GM23248 (cell line): ENCODE results near the gene CASK. TPM values are rescaled to one million over a fixed set of nuclear protein-coding genes. Genes with fewer than 3 reads are reported as not detected.

ENCODE experiments used
- DNase-seq: peaks from one replicate; pipeline ENCODE4 v3.0.0-alpha.2; 2015
- H2AFZ ChIP-seq: fragments of 200-600 bp; sonication (generic); 2 replicates; pipeline ENCODE4 v1.6.1; 2016; ENCODE audit warnings: antibody characterized with exemption
- H3F3A ChIP-seq: fragments of 200-600 bp; sonication (generic); 2 replicates; pipeline ENCODE4 v1.6.1; 2016; ENCODE audit warnings: mild to moderate bottlenecking, antibody characterized with exemption, mixed run types; ENCODE audit not compliant: insufficient read depth
- H3K27ac ChIP-seq: fragments of 200-600 bp; sonication (generic); 2 replicates; pipeline ENCODE4 v1.5.1; 2016; ENCODE audit warnings: mild to moderate bottlenecking
- H3K27me3 ChIP-seq: fragments of 200-600 bp; sonication (generic); replicated peaks from 2 replicates; pipeline ENCODE4 v1.6.1; 2016; ENCODE audit warnings: mild to moderate bottlenecking; ENCODE audit not compliant: insufficient read depth
- H3K36me3 ChIP-seq: fragments of 200-600 bp; sonication (generic); 2 replicates; pipeline ENCODE4 v1.6.1; 2016; ENCODE audit warnings: low read depth, mild to moderate bottlenecking
- H3K4me1 ChIP-seq: fragments of 200-600 bp; sonication (generic); 2 replicates; pipeline ENCODE4 v1.6.1; 2016; ENCODE audit warnings: mild to moderate bottlenecking; ENCODE audit not compliant: insufficient read depth
- H3K4me2 ChIP-seq: fragments of 200-600 bp; sonication (generic); one replicate; pipeline ENCODE4 v1.6.1; 2016; ENCODE audit warnings: mild to moderate bottlenecking; ENCODE audit not compliant: unreplicated experiment
- H3K4me3 ChIP-seq: fragments of 200-600 bp; sonication (generic); 2 replicates; pipeline ENCODE4 v1.5.1; 2016; ENCODE audit warnings: mild to moderate bottlenecking
- H3K79me2 ChIP-seq: fragments of 200-600 bp; sonication (generic); 2 replicates; pipeline ENCODE4 v1.6.1; 2016; ENCODE audit warnings: mild to moderate bottlenecking; ENCODE audit not compliant: insufficient read depth
- H3K9ac ChIP-seq: fragments of 200-600 bp; sonication (generic); 2 replicates; pipeline ENCODE4 v1.6.1; 2016; ENCODE audit warnings: mild to moderate bottlenecking
- H3K9me2 ChIP-seq: fragments of 200-600 bp; sonication (generic); 2 replicates; pipeline ENCODE4 v1.6.1; 2016; ENCODE audit warnings: mixed run types, mild to moderate bottlenecking, moderate library complexity; ENCODE audit not compliant: insufficient read depth
- H3K9me3 ChIP-seq: fragments of 200-600 bp; sonication (generic); one replicate; pipeline ENCODE4 v1.6.1; 2017; ENCODE audit warnings: low read depth
- H4K20me1 ChIP-seq: fragments of 200-600 bp; sonication (generic); 2 replicates; pipeline ENCODE4 v1.6.0; 2016; ENCODE audit not compliant: insufficient read depth
- EZH2 ChIP-seq: fragments of 200-600 bp; sonication (generic); IDR thresholded peaks from 2 replicates; pipeline ENCODE4 v1.6.1; 2018; ENCODE audit warnings: antibody characterized with exemption, mild to moderate bottlenecking; ENCODE audit not compliant: insufficient read depth, poor library complexity, severe bottlenecking
- EZH2phosphoT487 ChIP-seq: fragments of 200-600 bp; sonication (generic); IDR thresholded peaks from 2 replicates; pipeline ENCODE4 v1.6.1; 2018; ENCODE audit warnings: antibody characterized with exemption, moderate library complexity, mild to moderate bottlenecking, low read depth; ENCODE audit not compliant: insufficient read depth
- WGBS, 2 experiments: methylation state at CpG; one replicate each; pipeline ENCODE4 v1.1.6; 2015 to 2017; ENCODE audit warnings: low lambda C conversion rate in 2 of 2, low coverage in 1 of 2; ENCODE audit errors: missing lambda C conversion rate in 2 of 2; 5-methylcytosine and 5-hydroxymethylcytosine counted together
- in situ Hi-C: fragments of 300-500 bp; cut with MboI; formaldehyde crosslinking; loops from 2 replicates; pipeline ENCODE4 v1.15.0; 2020
- polyA plus RNA-seq: library from polyadenylated mRNA; unstranded; fragments of >200 nt; fragmentation: Nextera tagmentation; extraction: Ambion mirVana; gene quantifications from 2 replicates; pipeline ENCODE4 v1.2.1, GENCODE V29; 2016
- total RNA-seq: library from RNA; depleted of rRNA; stranded (reverse); fragments of >200 nt; shearing (Covaris generic); gene quantifications from 2 replicates; pipeline ENCODE4 v1.2.3, GENCODE V29; 2014

Gene CASK
- total and polyA plus RNA-seq, 2 experiments from 2014 or later = 2.5 to 29.2 TPM

GRCh38 chrX:41789374-41789773 lies 134.0 kb downstream of the CASK start:
- no peaks in the 10 kb centered on the region for H3K27me3 ChIP-seq

GRCh38 chrX:41785685-41786084 lies 137.7 kb downstream of the CASK start:
- H3K9ac ChIP-seq = no peak overlapping the region
- H4K20me1 ChIP-seq = no peaks in the 10 kb centered on the region
- H3K27me3 ChIP-seq = no peaks in the 10 kb centered on the region
- no peaks in the 10 kb centered on the region for H3K9me3 ChIP-seq
- no peaks in the 10 kb centered on the region; the same call in 1 of the 2 replicates for H3F3A ChIP-seq
- WGBS, 2 experiments = 8 to 10% methylated on average over 2 of the region's 2 CpGs
- H3K36me3 ChIP-seq = no peaks in the 10 kb centered on the region
- DNase-seq = peak; percentile 47
- TF ChIP-seq EZH2phosphoT487 = no peak
- 0 out of 2 replicates have a peak, but pooled peaks cover 5% of the 10 kb centered on the region for H3K4me1 ChIP-seq
- no peaks in the 10 kb centered on the region for H3K9me2 ChIP-seq
- no peak overlapping the region for H3K4me3 ChIP-seq
- in situ Hi-C loops = loop anchor here (25.0 kb wide), 2 partner anchors 477 to 752 kb away; no protein-coding TSS in a partner anchor
- 0 out of 2 replicates have a peak overlapping the region, but pooled peaks have one; percentile 15 for H3K27ac ChIP-seq
- H3K4me2 ChIP-seq = no peak overlapping the region
- no peak overlapping the region for H2AFZ ChIP-seq
- H3K79me2 ChIP-seq = no peaks in the 10 kb centered on the region

More at GRCh38 chrX:41789374-41789773, 134.0 kb downstream of the CASK start:
- no peaks in the 10 kb centered on the region for H4K20me1 ChIP-seq
- H2AFZ ChIP-seq = no peak overlapping the region
- no peak for DNase-seq
- no peaks in the 10 kb centered on the region; the same call in 1 of the 2 replicates for H3F3A ChIP-seq
- WGBS, 2 experiments = 22 to 31% methylated on average over 1 to 2 of the region's 2 CpGs
- H3K79me2 ChIP-seq = no peaks in the 10 kb centered on the region
- H3K9me3 ChIP-seq = no peaks in the 10 kb centered on the region
- H3K4me2 ChIP-seq = no peak overlapping the region
- no peak for TF ChIP-seq EZH2phosphoT487
- TF ChIP-seq EZH2 = no peak
- H3K27ac ChIP-seq = no peak overlapping the region
- H3K4me3 ChIP-seq = no peak overlapping the region
- H3K36me3 ChIP-seq = no peaks in the 10 kb centered on the region
- H3K9me2 ChIP-seq = no peaks in the 10 kb centered on the region
- in situ Hi-C loops = loop anchor here (25.0 kb wide), 2 partner anchors 473 to 748 kb away; no protein-coding TSS in a partner anchor
- no peak overlapping the region for H3K9ac ChIP-seq
- H3K4me1 ChIP-seq = 0 out of 2 replicates have a peak, but pooled peaks cover 5% of the 10 kb centered on the region

GRCh38 chrX:41781500-41781899 lies 141.9 kb downstream of the CASK start:
- in situ Hi-C loops = loop anchor here (25.0 kb wide), 2 partner anchors 481 to 756 kb away; no protein-coding TSS in a partner anchor
- no peaks in the 10 kb centered on the region for H3K79me2 ChIP-seq
- TF ChIP-seq EZH2phosphoT487 (no peak), EZH2 (no peak)
- H3K36me3 ChIP-seq = no peaks in the 10 kb centered on the region
- H3F3A ChIP-seq = peaks cover 13% of the 10 kb centered on the region; the same call in 1 of the 2 replicates
- no peaks in the 10 kb centered on the region for H4K20me1 ChIP-seq
- H3K9ac ChIP-seq = no peak overlapping the region
- H3K4me3 ChIP-seq = no peak overlapping the region
- no peak overlapping the region for H3K4me2 ChIP-seq
- DNase-seq = peak; percentile 58
- WGBS, 2 experiments = 4 to 6% methylated on average over 2 of the region's 2 CpGs
- no peak overlapping the region for H2AFZ ChIP-seq
- H3K9me2 ChIP-seq = no peaks in the 10 kb centered on the region
- no peak overlapping the region for H3K27ac ChIP-seq
- H3K4me1 ChIP-seq = peaks cover 17% of the 10 kb centered on the region
- no peaks in the 10 kb centered on the region for H3K9me3 ChIP-seq
- H3K27me3 ChIP-seq = no peaks in the 10 kb centered on the region

- H3K4me3 ChIP-seq = no peak overlapping the region
- H3K27ac ChIP-seq = no peak overlapping the region
- no peaks in the 10 kb centered on the region for H3K9me3 ChIP-seq
- peaks cover 13% of the 10 kb centered on the region; the same call in 1 of the 2 replicates for H3F3A ChIP-seq
- TF ChIP-seq EZH2 (no peak), EZH2phosphoT487 (no peak)
- H3K9ac ChIP-seq = no peak overlapping the region
- no peaks in the 10 kb centered on the region for H3K9me2 ChIP-seq
- no peak for DNase-seq
- H3K36me3 ChIP-seq = no peaks in the 10 kb centered on the region
- no peaks in the 10 kb centered on the region for H3K27me3 ChIP-seq
- no peaks in the 10 kb centered on the region for H3K79me2 ChIP-seq
- H3K4me1 ChIP-seq = peaks cover 13% of the 10 kb centered on the region
- no peaks in the 10 kb centered on the region for H4K20me1 ChIP-seq
- in situ Hi-C loops = loop anchor here (25.0 kb wide), 2 partner anchors 482 to 757 kb away; no protein-coding TSS in a partner anchor
- H3K4me2 ChIP-seq = no peak overlapping the region
- WGBS, 2 experiments = 47 to 55% methylated on average over 3 of the region's 3 CpGs
- no peak overlapping the region for H2AFZ ChIP-seq
These were observed 143.4 kb downstream of the CASK start for GRCh38 chrX:41779941-41780340.
